Small intestine (tissue), 16 donors: ENCODE results near the gene OR14C36. TPM values are rescaled to one million over a fixed set of nuclear protein-coding genes. Genes with fewer than 3 reads are reported as not detected.
"Not testable (repeated sequence)": the region's sequence is repeated elsewhere in the genome, so short reads cannot be mapped to it uniquely, and the experiment has no call there.

Experiments used
- DNase-seq, 2 donors: peaks; one replicate each; pipeline versions ENCODE4 v3.0.0 to v3.0.0-alpha.2; 2013
- FAIRE-seq: peaks from 2 replicates; lab custom pipeline; 2012; peaks lifted over from hg19 to GRCh38; lab: Jason Lieb, UNC
- H3K27ac ChIP-seq, 3 donors: one replicate each; pipeline ENCODE4 v1.5.1; 2013; ENCODE audit warnings: low read length in 2 of 3, mild to moderate bottlenecking in 2 of 3, control low read depth in 1 of 3, inconsistent platforms in 1 of 3, low read depth in 1 of 3, moderate library complexity in 1 of 3
- H3K27me3 ChIP-seq, 3 donors: one replicate each; pipeline ENCODE4 v1.6.1; 2013; ENCODE audit warnings: low read length in 3 of 3, inconsistent platforms in 1 of 3; ENCODE audit not compliant: control insufficient read depth in 3 of 3, insufficient read depth in 3 of 3
- H3K36me3 ChIP-seq, 3 donors: one replicate each; pipeline ENCODE4 v1.6.1; 2013; ENCODE audit warnings: low read length in 3 of 3, inconsistent platforms in 1 of 3, low read depth in 1 of 3, mild to moderate bottlenecking in 1 of 3, moderate library complexity in 1 of 3; ENCODE audit not compliant: control insufficient read depth in 3 of 3, insufficient read depth in 2 of 3
- H3K4me1 ChIP-seq, 3 donors: one replicate each; pipeline ENCODE4 v1.6.1; 2013; ENCODE audit warnings: low read length in 2 of 3, inconsistent platforms in 1 of 3, low read depth in 1 of 3, mild to moderate bottlenecking in 1 of 3, moderate library complexity in 1 of 3; ENCODE audit not compliant: control insufficient read depth in 3 of 3, insufficient read depth in 2 of 3
- H3K4me3 ChIP-seq, 3 donors: one replicate each; pipeline ENCODE4 v1.5.1; 2013; ENCODE audit warnings: low read length in 3 of 3, control low read depth in 1 of 3, inconsistent platforms in 1 of 3, low read depth in 1 of 3, mild to moderate bottlenecking in 1 of 3, moderate library complexity in 1 of 3
- H3K9me3 ChIP-seq, 2 donors: one replicate each; pipeline ENCODE4 v1.6.1; 2013; ENCODE audit warnings: low read depth in 1 of 2, low read length in 1 of 2; ENCODE audit not compliant: control insufficient read depth in 2 of 2, insufficient read depth in 1 of 2
- WGBS, 3 donors: extraction: QIAGEN DNeasy Blood & Tissue Kit; methylation state at CpG; one replicate each; pipeline ENCODE4 v1.1.7; 2013; 5-methylcytosine and 5-hydroxymethylcytosine counted together
- long read RNA-seq, 10 donors: transcript quantifications; one replicate each; lab custom pipeline, GENCODE V29; 2026
- polyA plus RNA-seq, 4 donors: library from polyadenylated mRNA; stranded (reverse) in 3 of 4; unstranded in 1 of 4; fragments of 200-250 nt in 3 of 4; fragments of 120-200 nt in 1 of 4; gene quantifications; one replicate each; pipeline versions ENCODE4 v1.2.1 to v1.2.3, GENCODE V29; 2013
- donor health status: healthy with polysubstance abuse.
- donor health status: control.
- donor health status: control.
- donor health status: Bipolar disorder and iron deficiency.
- donor health status: healthy.

The OR14C36 gene
- not detected for polyA plus RNA-seq
- long read RNA-seq, donor 1 = 0 reads
- long read RNA-seq, donor 2 = 0 reads
- long read RNA-seq, donor 3 = 0 reads
- long read RNA-seq, donor 4 = 0 reads
- long read RNA-seq, donor 5 = 0 reads
- long read RNA-seq, donor 6 = 0 reads
- long read RNA-seq, donor 7 = 0 reads
- long read RNA-seq, donor 8 = 0 reads
- long read RNA-seq, donor 9 = 0 reads
- long read RNA-seq, donor 10 = 0 reads

GRCh38 chr1:248348475-248348874, at the start of gene OR14C36:
Gene OR14C36 (plus strand): TSS chr1:248348775. CDS start chr1:248348775, 0 bp downstream.
- no peaks in the 10 kb centered on the region for H3K4me1 ChIP-seq
- no peak for FAIRE-seq

GRCh38 chr1:248303324-248303723, 45.3 kb upstream of the OR14C36 start, which contains the start of gene OR2T12:
Gene OR2T12 (minus strand): TSS chr1:248303424. CDS start chr1:248295578, 7,846 bp downstream.
- DNase-seq = no peak
- Histone ChIP-seq H3K4me1 (no peaks in the 10 kb centered on the region), H3K27me3 (no peaks in the 10 kb centered on the region), H3K4me3 (no peak within 1 kb of the TSS), H3K9me3 (peaks cover 0 to 6% of the 10 kb centered on the region in 2 donors), H3K27ac (no peak within 1 kb of the TSS), H3K36me3 (no peaks in the 10 kb centered on the region)
- WGBS, 3 donors = 81 to 85% (median 82%) methylated on average over 1 of the region's 1 CpG
- no peak for FAIRE-seq

More at GRCh38 chr1:248348475-248348874, at the start of gene OR14C36:
- no peaks in the 10 kb centered on the region for H3K36me3 ChIP-seq
- 64 to 69% (median 69%) methylated on average over 4 of the region's 4 CpGs for WGBS, 3 donors
- H3K27me3 ChIP-seq = no peaks in the 10 kb centered on the region
- H3K27ac ChIP-seq = no peak within 1 kb of the TSS
- H3K9me3 ChIP-seq = peaks cover 0 to 4% of the 10 kb centered on the region in 2 donors
- no peak within 1 kb of the TSS for H3K4me3 ChIP-seq
- DNase-seq = no peak

GRCh38 chr1:248305672-248306071, 42.9 kb upstream of the OR14C36 start:
- not testable (repeated sequence) for H3K36me3 ChIP-seq, H3K27ac ChIP-seq, H3K9me3 ChIP-seq, H3K27me3 ChIP-seq, DNase-seq, H3K4me3 ChIP-seq, FAIRE-seq, H3K4me1 ChIP-seq
- 69 to 80% (median 76%) methylated on average over 9 of the region's 9 CpGs for WGBS, 3 donors

- DNase-seq (no peak), FAIRE-seq (no peak)
- 88 to 90% (median 89%) methylated on average over 18 to 19 of the region's 19 CpGs for WGBS, 3 donors
- Histone ChIP-seq H3K27ac (no peak overlapping the region), H3K36me3 (no peaks in the 10 kb centered on the region), H3K27me3 (no peaks in the 10 kb centered on the region), H3K4me1 (no peaks in the 10 kb centered on the region), H3K4me3 (no peak overlapping the region), H3K9me3 (peaks cover 0 to 6% of the 10 kb centered on the region in 2 donors)
Observed at GRCh38 chr1:248306103-248306502, 42.5 kb upstream of the OR14C36 start.

GRCh38 chr1:248306740-248307139, 41.8 kb upstream of the OR14C36 start:
- not testable (repeated sequence) for H3K9me3 ChIP-seq, H3K27ac ChIP-seq, FAIRE-seq, H3K4me1 ChIP-seq, DNase-seq, H3K27me3 ChIP-seq, H3K36me3 ChIP-seq, H3K4me3 ChIP-seq
- 81 to 85% (median 83%) methylated on average over 15 of the region's 15 CpGs for WGBS, 3 donors

- Histone ChIP-seq H3K36me3 (no peaks in the 10 kb centered on the region), H3K4me3 (no peak overlapping the region), H3K27me3 (no peaks in the 10 kb centered on the region), H3K4me1 (no peaks in the 10 kb centered on the region), H3K27ac (no peak overlapping the region), H3K9me3 (peaks cover 0 to 23% of the 10 kb centered on the region in 2 donors)
- FAIRE-seq = no peak
- DNase-seq = no peak
- 82 to 88% (median 85%) methylated on average over 11 of the region's 11 CpGs for WGBS, 3 donors
Observed at GRCh38 chr1:248316796-248317195, 31.8 kb upstream of the OR14C36 start.

- no peaks in the 10 kb centered on the region for H3K4me1 ChIP-seq
- DNase-seq (no peak), FAIRE-seq (no peak)
- WGBS, 3 donors = 88 to 97% (median 88%) methylated on average over 1 of the region's 1 CpG
- no peak within 1 kb of the TSS for H3K4me3 ChIP-seq
- H3K27ac ChIP-seq = no peak within 1 kb of the TSS
- H3K27me3 ChIP-seq = no peaks in the 10 kb centered on the region
- no peaks in the 10 kb centered on the region for H3K9me3 ChIP-seq
- no peaks in the 10 kb centered on the region for H3K36me3 ChIP-seq
Observed at GRCh38 chr1:248324468-248324867, 24.1 kb upstream of the OR14C36 start, which contains the start of gene OR2M7. Gene OR2M7 (minus strand): TSS chr1:248324568. CDS start chr1:248324568, 0 bp downstream.

GRCh38 chr1:248343451-248343850, 5.1 kb upstream of the OR14C36 start:
- Histone ChIP-seq H3K27me3 (no peaks in the 10 kb centered on the region), H3K36me3 (no peaks in the 10 kb centered on the region), H3K4me1 (no peaks in the 10 kb centered on the region), H3K9me3 (no peaks in the 10 kb centered on the region), H3K27ac (no peak overlapping the region), H3K4me3 (no peak overlapping the region)
- FAIRE-seq = no peak
- WGBS, 3 donors = 36 to 57% (median 45%) methylated on average over 3 of the region's 3 CpGs
- no peak for DNase-seq
